Ishikawa (cell line): ENCODE results near the gene TMBIM1.

Source experiments
- CEBPB ChIP-seq: IDR thresholded peaks from 2 replicates; pipeline ENCODE4 v1.6.1; 2012
- CREB1 ChIP-seq: IDR thresholded peaks from 2 replicates; pipeline ENCODE4 v1.6.1; 2012; ENCODE audit warnings: low read depth
- FOXM1 ChIP-seq: IDR thresholded peaks from 2 replicates; pipeline ENCODE4 v1.6.1; 2012; ENCODE audit warnings: low read depth, borderline replicate concordance
- MAX ChIP-seq: IDR thresholded peaks from 2 replicates; pipeline ENCODE4 v1.6.1; 2012
- NFIC ChIP-seq: IDR thresholded peaks from 2 replicates; pipeline ENCODE4 v1.6.1; 2012
- TEAD4 ChIP-seq: IDR thresholded peaks from 2 replicates; pipeline ENCODE4 v1.6.1; 2012

GRCh38 chr2:218228366-218229090 is 63.8 kb downstream of the TMBIM1 start:
- TF ChIP-seq NFIC (peak; percentile 17; the same call in 1 of the 2 replicates), CEBPB (peak; percentile 83), TEAD4 (no peak), FOXM1 (no peak), CREB1 (no peak), MAX (no peak)
